Stimulated activated CD4-positive, alpha-beta T cell treated with anti-CD3 and anti-CD28 coated beads, Interleukin-4, amount 100 ng/mL, for 48 hours (primary cell): ENCODE results near the gene PARD3.
"Not testable (repeated sequence)": the region's sequence is repeated elsewhere in the genome, so short reads cannot be mapped to it uniquely, and the experiment has no call there.

Experiments used
- DNase-seq, 2 donors: peaks; one replicate each; pipeline ENCODE4 v3.0.0-alpha.2; 2020; ENCODE audit warnings: low read depth in 2 of 2

The PARD3 gene

GRCh38 chr10:34716234-34716633, 98.9 kb downstream of the PARD3 start:
- DNase-seq, result no peak

- DNase-seq, result no peak
These were observed 99.4 kb downstream of the PARD3 start for GRCh38 chr10:34715511-34716187.

DNA sequence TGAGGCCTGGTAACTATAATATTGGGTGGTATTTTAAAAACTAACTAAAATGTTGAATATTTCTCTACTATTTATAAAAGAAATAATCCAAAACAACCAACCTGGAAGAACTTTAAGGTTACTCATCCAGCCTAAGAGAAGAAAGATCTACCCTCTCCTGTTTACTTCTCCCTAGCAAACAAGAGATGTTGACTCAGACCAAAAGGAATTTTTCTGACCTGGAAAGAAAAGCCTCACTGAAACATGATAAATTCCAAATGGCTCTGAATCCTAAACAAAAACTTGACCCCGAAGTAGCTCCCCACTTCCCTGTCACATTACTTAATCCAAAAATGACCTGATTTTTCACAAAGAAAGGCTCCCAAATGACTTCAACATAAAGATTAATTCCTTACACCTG, 101.2 kb downstream of the PARD3 start:
- no peak for DNase-seq

DNA sequence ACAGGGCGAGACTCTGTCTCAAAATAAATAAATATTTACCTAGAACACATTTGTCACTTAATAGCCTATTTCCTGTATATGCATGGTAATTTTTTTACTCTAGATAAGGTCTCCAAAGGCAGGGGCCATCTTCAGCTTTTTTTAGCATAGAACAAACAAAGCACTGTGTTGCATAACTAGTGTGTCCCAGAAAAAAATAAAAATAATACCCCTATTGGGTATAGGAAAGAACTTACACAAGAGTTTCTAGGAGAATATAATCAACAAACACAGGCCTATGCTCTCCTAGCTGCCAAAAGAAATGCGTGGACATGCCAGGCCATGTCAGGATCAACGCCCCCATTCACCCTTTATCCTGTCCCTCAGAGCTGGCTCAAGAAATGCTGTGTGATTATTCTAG, 103.6 kb downstream of the PARD3 start:
- no peak for DNase-seq

DNA sequence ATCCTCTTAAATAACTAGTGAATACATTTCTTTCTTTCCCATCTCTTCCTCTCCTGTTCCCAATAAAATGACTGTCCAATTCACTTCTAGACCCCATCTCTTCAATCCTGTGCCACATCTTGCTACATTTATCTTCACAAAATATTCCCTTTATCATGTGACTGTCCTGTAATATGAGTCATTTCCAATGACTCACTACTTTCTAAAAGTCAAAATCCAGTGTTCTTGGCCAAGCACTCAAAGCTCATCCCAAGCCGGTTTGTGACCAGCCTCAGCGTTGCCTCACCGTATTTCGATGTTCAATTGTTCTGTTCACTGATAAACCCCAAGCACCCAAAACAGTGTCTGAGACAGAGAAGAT, 104.7 kb downstream of the PARD3 start:
- no peak for DNase-seq

- no peak for DNase-seq
These were observed 105.3 kb downstream of the PARD3 start for GRCh38 chr10:34709637-34710390.

DNA sequence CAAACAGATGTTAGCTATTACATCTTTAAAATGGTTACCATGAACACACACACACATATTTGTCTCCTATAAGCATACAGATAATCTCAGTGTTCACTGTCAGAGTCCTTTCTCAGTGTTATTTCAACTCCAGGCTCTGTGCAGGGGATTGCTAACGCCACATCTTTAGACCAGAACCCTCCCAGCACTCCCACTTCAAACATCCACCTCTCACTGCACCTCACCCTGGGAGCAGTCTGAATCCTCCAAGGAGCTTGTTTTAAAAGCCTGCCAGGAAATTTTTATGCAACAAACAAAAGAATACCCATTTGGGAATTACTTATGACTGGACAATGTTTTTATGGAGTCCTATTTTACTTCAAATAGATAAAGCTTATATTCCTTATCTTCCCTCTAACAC, 107.4 kb downstream of the PARD3 start:
- DNase-seq, result no peak

GRCh38 chr10:34706992-34707391, 108.1 kb downstream of the PARD3 start:
- not testable (repeated sequence) for DNase-seq

GRCh38 chr10:34706147-34706546, 108.9 kb downstream of the PARD3 start:
- no peak for DNase-seq

GRCh38 chr10:34705563-34705962, 109.5 kb downstream of the PARD3 start:
- no peak for DNase-seq

- no peak for DNase-seq
These were observed 110.4 kb downstream of the PARD3 start for GRCh38 chr10:34704526-34705184.

- no peak for DNase-seq
These were observed 112.1 kb downstream of the PARD3 start for GRCh38 chr10:34702982-34703381.

DNA sequence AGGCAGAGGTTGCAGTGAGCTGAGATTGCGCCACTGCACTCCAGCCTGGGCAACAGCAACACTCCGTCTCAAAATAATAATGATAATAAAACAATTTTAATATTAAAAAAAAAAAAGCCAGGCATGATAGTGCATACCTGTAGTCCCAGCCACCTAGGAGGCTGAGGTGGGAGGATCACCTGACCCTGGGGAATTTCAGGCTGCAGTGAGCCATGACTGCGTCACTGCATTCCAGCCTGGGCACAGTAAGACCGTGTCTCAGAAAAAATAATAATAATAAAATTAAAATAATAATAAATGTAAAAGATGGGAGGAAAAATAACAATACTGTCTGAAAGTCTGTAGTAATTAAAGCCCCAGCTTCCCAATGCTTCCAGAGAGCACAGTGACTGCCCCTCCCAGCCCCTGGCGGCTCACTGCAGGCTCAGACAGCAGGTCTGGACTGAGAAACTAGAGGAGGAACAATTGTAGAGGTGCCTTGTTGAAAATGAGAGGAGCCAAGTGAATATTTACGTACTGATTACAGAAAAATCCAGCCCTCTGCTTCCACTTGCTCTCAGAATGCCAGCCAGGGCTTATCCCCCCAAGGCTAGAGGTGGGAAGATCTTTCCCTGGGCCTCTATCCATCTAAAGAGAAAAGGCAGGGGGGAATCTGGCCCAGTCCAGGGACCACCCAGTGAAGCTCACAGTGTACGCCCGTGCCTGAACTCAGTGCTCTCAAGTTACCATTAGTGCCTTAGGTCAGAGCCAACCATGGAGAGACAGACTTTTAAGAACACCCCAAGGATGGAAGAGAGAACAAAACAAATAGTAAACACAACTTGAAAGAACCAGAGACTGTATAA, 112.8 kb downstream of the PARD3 start:
- no peak for DNase-seq

DNA sequence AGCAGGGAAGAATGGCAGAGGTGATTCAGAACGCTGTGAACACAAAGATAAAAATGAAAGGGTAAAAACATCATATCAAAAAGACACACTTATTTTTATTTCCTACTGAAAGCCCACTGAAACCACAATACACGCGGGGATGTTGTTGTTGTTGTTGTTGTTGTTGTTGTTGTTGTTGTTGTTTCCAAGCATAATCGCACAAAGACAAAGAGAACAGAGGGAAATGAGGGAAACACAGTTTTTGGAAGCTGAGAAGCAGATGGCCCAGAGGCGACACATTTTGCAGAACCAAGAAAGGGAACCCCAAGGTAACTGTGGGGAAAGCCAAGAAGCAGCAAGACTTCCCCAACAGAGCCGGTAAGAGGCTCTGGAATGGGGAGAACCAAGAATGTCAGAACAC, 113.9 kb downstream of the PARD3 start:
- no peak for DNase-seq

- DNase-seq, result not testable (repeated sequence)
These were observed 114.3 kb downstream of the PARD3 start for GRCh38 chr10:34700752-34701151.

DNA sequence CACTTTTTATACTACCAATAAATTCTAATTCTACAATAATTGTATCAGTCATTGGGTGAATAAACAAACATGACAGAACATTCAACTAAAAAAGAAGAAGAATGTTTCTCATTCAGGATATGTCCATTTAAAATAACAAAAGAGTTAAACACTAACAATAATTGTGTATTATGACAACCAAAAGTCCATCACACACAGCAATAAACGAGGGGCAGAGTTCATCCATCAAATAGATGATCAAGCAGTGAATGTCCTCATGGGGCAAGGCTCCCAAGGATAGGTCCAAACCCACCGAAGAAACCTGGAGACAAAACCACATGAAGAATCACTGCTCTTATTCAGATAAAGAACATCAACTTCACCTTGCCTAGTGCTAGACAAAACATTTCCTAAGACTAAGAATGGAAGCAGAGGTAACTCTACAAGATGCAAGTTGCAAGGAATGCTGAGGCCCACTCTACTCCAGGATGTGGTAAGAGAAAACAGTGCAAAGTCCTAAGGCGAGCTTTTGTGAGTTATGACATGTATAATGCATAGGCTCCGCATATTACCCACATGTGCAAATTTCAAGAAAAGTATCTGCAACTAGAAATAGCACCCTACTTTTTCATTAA, 115.1 kb downstream of the PARD3 start:
- no peak for DNase-seq

GRCh38 chr10:34698979-34699378, 116.1 kb downstream of the PARD3 start:
- no peak for DNase-seq

DNA sequence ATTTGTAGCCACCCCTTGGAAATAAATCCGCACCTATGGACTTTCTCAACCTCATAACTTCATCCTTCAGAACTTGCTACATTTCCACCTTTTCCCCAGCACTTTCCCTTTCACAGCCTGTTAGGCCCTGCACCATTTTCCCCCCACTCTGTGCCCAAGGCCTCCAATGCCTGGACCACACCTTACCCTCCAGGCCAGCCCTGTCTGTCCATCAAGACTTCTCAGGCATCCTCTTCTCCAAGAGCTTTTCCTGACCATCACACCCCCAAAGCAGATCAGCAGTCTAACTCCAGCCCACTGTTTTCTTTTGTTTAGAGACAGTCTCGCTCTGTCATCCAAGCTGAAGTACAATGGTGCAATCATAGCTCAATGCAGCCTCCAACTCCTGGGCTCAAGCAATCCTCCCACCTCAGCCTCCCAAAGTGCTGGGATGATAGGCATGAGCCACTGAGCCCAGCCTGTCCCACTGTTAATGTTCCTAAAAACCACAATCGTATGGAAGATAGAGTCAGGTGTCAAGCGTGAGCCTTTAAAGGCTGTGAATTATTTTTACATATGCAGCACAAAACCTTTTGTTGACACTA, 116.8 kb downstream of the PARD3 start:
- no peak for DNase-seq

- DNase-seq, result no peak
These were observed 117.5 kb downstream of the PARD3 start for GRCh38 chr10:34697351-34698247.

DNA sequence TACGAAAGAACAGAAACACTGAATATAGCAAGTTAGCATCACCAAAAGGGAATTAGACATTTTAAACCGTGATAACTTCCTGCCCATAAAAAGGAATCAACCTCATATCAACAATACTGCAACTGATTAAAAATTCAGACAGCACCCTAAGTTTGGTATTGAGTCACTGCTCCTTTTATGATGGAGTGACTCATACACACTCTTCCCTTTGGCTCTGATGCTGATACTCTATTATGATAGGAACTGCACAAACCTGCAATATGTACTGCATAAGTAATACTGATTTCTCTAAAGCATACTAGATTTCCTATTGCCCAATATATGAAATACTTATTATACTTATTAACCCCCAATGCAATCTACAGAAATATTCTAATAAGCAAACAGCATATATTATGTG, 118.7 kb downstream of the PARD3 start:
- DNase-seq, result no peak
